HCT116 (cell line): ENCODE data around the gene HLA-F. TPM values are rescaled to one million over a fixed set of nuclear protein-coding genes. Genes with fewer than 3 reads are reported as not detected.

Experiments
- ATAC-seq: fragments of 200-7000 bp; cut with Tn5 transposase; 2 replicates; pipeline ENCODE4 v1.9.1; 2020; ENCODE audit warnings: mild to moderate bottlenecking, moderate library complexity
- BruUV-seq: library from RNA; stranded (reverse); fragments of 400-500 nt; replicated peaks from 2 replicates; lab custom pipeline; 2021; lab: Mats Ljungman, UMichigan
- CTCF ChIA-PET: fragments of 300-600 bp; sonication (Branson Sonifier 250); formaldehyde crosslinking; loops from one replicate; lab custom pipeline; 2021; ENCODE audit warnings: antibody characterized with exemption; lab: Charles Lee
- POLR2A ChIA-PET: fragments of 300-600, 350-600 bp; sonication (Branson Sonifier 250); formaldehyde crosslinking; loops from one replicate; lab custom pipeline; 2021; ENCODE audit warnings: antibody characterized with exemption; lab: Charles Lee
- RAD21 ChIA-PET, 2 experiments: fragments of 300-600 bp; sonication (Branson Sonifier 250); formaldehyde crosslinking; loops; one replicate each; lab custom pipeline; 2023; ENCODE audit warnings: low total read pairs in 2 of 2; ENCODE audit not compliant: uncharacterized antibody in 2 of 2, unreplicated experiment in 2 of 2, low non-redundant PET in 1 of 2; lab: Charles Lee
- DNase-seq: peaks from one replicate; pipeline ENCODE4 v3.0.0-alpha.2; 2010; ENCODE audit warnings: low read depth, low spot score
- H2AFZ ChIP-seq: fragments of 200-600 bp; shearing (Covaris generic), sonication (generic); 2 replicates; pipeline ENCODE4 v1.6.1; 2017; ENCODE audit warnings: low read depth, mixed run types, mixed read lengths, antibody characterized with exemption, low read length; ENCODE audit not compliant: poor library complexity, severe bottlenecking
- H3K27ac ChIP-seq: 2 replicates; pipeline ENCODE4 v1.5.1; 2012; ENCODE audit warnings: low read depth, low read length
- H3K27me3 ChIP-seq: fragments of 200-600 bp; sonication (generic); 2 replicates; pipeline ENCODE4 v1.6.1; 2016; ENCODE audit warnings: mixed run types, low read length, mixed read lengths; ENCODE audit not compliant: insufficient read depth
- H3K36me3 ChIP-seq, 2 experiments: fragments of 200-500 bp in 1 of 2; fragments of 200-600 bp in 1 of 2; sonication (Bioruptor generic) in 1 of 2; sonication (generic) in 1 of 2; 2 replicates each; pipeline versions ENCODE4 v1.5.1 to v1.6.1; 2014 to 2016; ENCODE audit warnings: low read length in 2 of 2, inconsistent platforms in 1 of 2, mixed read lengths in 1 of 2, mixed run types in 1 of 2; ENCODE audit not compliant: insufficient read depth in 2 of 2, control insufficient read depth in 1 of 2
- H3K4me1 ChIP-seq, 2 experiments: fragments of 200-600 bp in 1 of 2; sonication (generic) in 1 of 2; 2 replicates each; pipeline versions ENCODE4 v1.5.1 to v1.6.1; 2012 to 2017; ENCODE audit warnings: low read length in 2 of 2, inconsistent platforms in 1 of 2, mild to moderate bottlenecking in 1 of 2, mixed read lengths in 1 of 2, mixed run types in 1 of 2, moderate library complexity in 1 of 2; ENCODE audit not compliant: insufficient read depth in 2 of 2, control insufficient read depth in 1 of 2
- H3K4me2 ChIP-seq: fragments of 200-600 bp; sonication (generic); 2 replicates; pipeline ENCODE4 v1.6.1; 2017; ENCODE audit warnings: mixed run types, low read length, mixed read lengths
- H3K4me3 ChIP-seq, 2 experiments: fragments of 200-600 bp in 1 of 2; sonication (generic) in 1 of 2; replicated peaks in 1 of 2; 2 replicates each; pipeline ENCODE4 v1.5.1; 2011 to 2016; ENCODE audit warnings: low read length in 2 of 2, control low read depth in 1 of 2, low read depth in 1 of 2, mild to moderate bottlenecking in 1 of 2, mixed read lengths in 1 of 2, mixed run types in 1 of 2
- H3K79me2 ChIP-seq: fragments of 200-600 bp; sonication (generic); 2 replicates; pipeline ENCODE4 v1.6.1; 2017; ENCODE audit warnings: mild to moderate bottlenecking, mixed run types, low read length, moderate library complexity, mixed read lengths; ENCODE audit not compliant: insufficient read depth
- H3K9ac ChIP-seq: fragments of 200-600 bp; sonication (generic); 2 replicates; pipeline ENCODE4 v1.6.1; 2016; ENCODE audit warnings: low read length, mixed read lengths
- H3K9me2 ChIP-seq: fragments of 200-600 bp; sonication (generic), shearing (Covaris generic); 2 replicates; pipeline ENCODE4 v1.6.1; 2017; ENCODE audit warnings: mixed run types, mild to moderate bottlenecking, moderate library complexity; ENCODE audit not compliant: insufficient read depth
- H3K9me3 ChIP-seq, 2 experiments: fragments of 200-500 bp in 1 of 2; fragments of 200-600 bp in 1 of 2; sonication (Bioruptor generic) in 1 of 2; sonication (generic) in 1 of 2; 2 replicates each; pipeline ENCODE4 v1.6.1; 2014 to 2017; ENCODE audit warnings: low read length in 2 of 2, mixed read lengths in 2 of 2, inconsistent platforms in 1 of 2, low read depth in 1 of 2, mild to moderate bottlenecking in 1 of 2, mixed run types in 1 of 2, moderate library complexity in 1 of 2; ENCODE audit not compliant: control insufficient read depth in 1 of 2, insufficient read depth in 1 of 2
- H4K20me1 ChIP-seq: fragments of 200-600 bp; sonication (generic), shearing (Covaris generic); 2 replicates; pipeline ENCODE4 v1.6.1; 2017; ENCODE audit warnings: mixed run types, mild to moderate bottlenecking, moderate library complexity; ENCODE audit not compliant: insufficient read depth
- CBX3 ChIP-seq: IDR thresholded peaks from 2 replicates; pipeline ENCODE4 v1.6.1; 2012; ENCODE audit warnings: low read depth
- CEBPB ChIP-seq: IDR thresholded peaks from 2 replicates; pipeline ENCODE4 v1.6.1; 2012; ENCODE audit warnings: low read depth
- EGR1 ChIP-seq: IDR thresholded peaks from 2 replicates; pipeline ENCODE4 v1.6.1; 2012; ENCODE audit warnings: low read depth
- EZH2 ChIP-seq: fragments of 200-600 bp; sonication (generic); IDR thresholded peaks from 2 replicates; pipeline ENCODE4 v1.6.1; 2017; ENCODE audit warnings: antibody characterized with exemption, mixed run types
- FOSL1 ChIP-seq: IDR thresholded peaks from 2 replicates; pipeline ENCODE4 v1.6.1; 2012; ENCODE audit warnings: low read depth
- POLR2A ChIP-seq: IDR thresholded peaks from 2 replicates; pipeline ENCODE4 v1.7.0; 2011; ENCODE audit warnings: borderline replicate concordance; ENCODE audit not compliant: insufficient read depth, insufficient read length; ENCODE audit errors: extremely low read depth
- POLR2AphosphoS5 ChIP-seq: IDR thresholded peaks from 2 replicates; pipeline ENCODE4 v1.6.1; 2011; ENCODE audit warnings: mild to moderate bottlenecking, low read depth, low read length, moderate library complexity
- RAD21 ChIP-seq: IDR thresholded peaks from 2 replicates; pipeline ENCODE4 v1.6.1; 2012; ENCODE audit warnings: low read depth, mild to moderate bottlenecking
- SIN3A ChIP-seq: IDR thresholded peaks from 2 replicates; pipeline ENCODE4 v1.6.1; 2012; ENCODE audit warnings: low read depth
- TCF7L2 ChIP-seq: IDR thresholded peaks from 2 replicates; pipeline ENCODE4 v1.7.0; 2011; ENCODE audit warnings: borderline replicate concordance, inconsistent platforms; ENCODE audit not compliant: insufficient read depth, insufficient read length; ENCODE audit errors: extremely low read depth
- ZNF274 ChIP-seq: fragments of 200-500 bp; sonication (Bioruptor generic); IDR thresholded peaks from 2 replicates; pipeline ENCODE4 v1.6.1; 2014; ENCODE audit warnings: mild to moderate bottlenecking, low read depth, low read length, inconsistent platforms
- intact Hi-C: fragments of 100-400 bp; cut with micrococcal nuclease; formaldehyde crosslinking; loops from 2 replicates; pipeline ENCODE4 v1.10.0; 2022
- total RNA-seq: library from RNA; stranded (reverse); gene quantifications from one replicate; pipeline ENCODE4 v1.2.1, GENCODE V29; 2021; ENCODE audit not compliant: unreplicated experiment
- TF ChIP-seq, protein P1 (sequence below): IDR thresholded peaks from 2 replicates; pipeline ENCODE4 v1.6.1; 2012
- TF ChIP-seq, protein P2 (sequence below): IDR thresholded peaks from 2 replicates; pipeline ENCODE4 v1.6.1; 2012; ENCODE audit warnings: low read depth
- TF ChIP-seq, protein P3 (sequence below): IDR thresholded peaks from 2 replicates; pipeline ENCODE4 v1.6.1; 2012
- TF ChIP-seq, protein P4 (sequence below): IDR thresholded peaks from 2 replicates; pipeline ENCODE4 v1.6.1; 2011; ENCODE audit warnings: mild to moderate bottlenecking, low read length, moderate library complexity; ENCODE audit not compliant: insufficient replicate concordance; ENCODE audit errors: extremely low read depth

Gene HLA-F
- total RNA-seq, 1 experiment from 2014 or later, result 24.6 TPM

DNA sequence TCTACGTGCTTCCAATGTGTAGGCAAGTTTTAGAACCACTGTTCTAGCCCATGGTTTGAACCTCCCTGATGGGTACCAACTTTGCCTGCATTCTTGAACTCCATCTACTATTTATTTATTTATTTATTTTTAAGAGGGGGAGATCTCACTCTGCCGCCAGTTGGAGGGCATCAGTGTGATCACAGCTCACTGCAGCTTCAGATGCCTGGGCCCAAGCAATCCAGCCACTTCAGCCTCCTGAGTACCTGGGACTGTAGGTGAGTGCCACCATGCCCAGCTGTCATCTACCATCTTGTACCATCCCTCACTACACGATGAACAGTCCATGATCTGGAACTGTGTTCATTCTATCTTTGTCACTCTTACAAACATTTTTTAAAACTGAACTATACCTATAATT is 28.2 kb downstream of the HLA-F start:
- no peaks in the 10 kb centered on the region for H3K9me3 ChIP-seq
- POLR2A ChIA-PET, result no interaction called here
- no peaks in the 10 kb centered on the region for H4K20me1 ChIP-seq
- H3K27ac ChIP-seq, result no peak overlapping the region
- H3K9me2 ChIP-seq, result no peaks in the 10 kb centered on the region
- peak overlapping the region in 1 of 2 experiments; percentile 83; a peak in 1 of 4 replicates for H3K4me3 ChIP-seq
- CTCF ChIA-PET, result no interaction called here
- RAD21 ChIA-PET, result interaction anchor here in 1 of 2 experiments (0.5 kb wide), 1 partner anchor 91 kb away, joined by 3 read pairs; no protein-coding TSS in a partner anchor
- peak overlapping the region; percentile 88 for H3K4me2 ChIP-seq
- H3K36me3 ChIP-seq, result no peaks in the 10 kb centered on the region
- intact Hi-C loops, result loop anchor here (5.0 kb wide), 1 partner anchor 44 kb away; no protein-coding TSS in a partner anchor
- no TSS peak for BruUV-seq
- H3K79me2 ChIP-seq, result no peaks in the 10 kb centered on the region; the same call in 1 of the 2 replicates
- peaks cover 3 to 32% of the 10 kb centered on the region in 2 experiments; a peak in 3 of 4 replicates for H3K4me1 ChIP-seq
- H2AFZ ChIP-seq, result no peak overlapping the region
- DNase-seq (no peak), ATAC-seq (no peak)
- no peak overlapping the region for H3K9ac ChIP-seq
- TF ChIP-seq FOSL1 (no peak), EZH2 (no peak), CEBPB (no peak), TCF7L2 (no peak), POLR2AphosphoS5 (no peak), ZNF274 (no peak), RAD21 (no peak), POLR2A (no peak), SIN3A (no peak), CBX3 (no peak), EGR1 (no peak)
- TF ChIP-seq, protein P1, sequence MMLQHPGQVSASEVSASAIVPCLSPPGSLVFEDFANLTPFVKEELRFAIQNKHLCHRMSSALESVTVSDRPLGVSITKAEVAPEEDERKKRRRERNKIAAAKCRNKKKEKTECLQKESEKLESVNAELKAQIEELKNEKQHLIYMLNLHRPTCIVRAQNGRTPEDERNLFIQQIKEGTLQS, result no peak
- TF ChIP-seq, protein P2, sequence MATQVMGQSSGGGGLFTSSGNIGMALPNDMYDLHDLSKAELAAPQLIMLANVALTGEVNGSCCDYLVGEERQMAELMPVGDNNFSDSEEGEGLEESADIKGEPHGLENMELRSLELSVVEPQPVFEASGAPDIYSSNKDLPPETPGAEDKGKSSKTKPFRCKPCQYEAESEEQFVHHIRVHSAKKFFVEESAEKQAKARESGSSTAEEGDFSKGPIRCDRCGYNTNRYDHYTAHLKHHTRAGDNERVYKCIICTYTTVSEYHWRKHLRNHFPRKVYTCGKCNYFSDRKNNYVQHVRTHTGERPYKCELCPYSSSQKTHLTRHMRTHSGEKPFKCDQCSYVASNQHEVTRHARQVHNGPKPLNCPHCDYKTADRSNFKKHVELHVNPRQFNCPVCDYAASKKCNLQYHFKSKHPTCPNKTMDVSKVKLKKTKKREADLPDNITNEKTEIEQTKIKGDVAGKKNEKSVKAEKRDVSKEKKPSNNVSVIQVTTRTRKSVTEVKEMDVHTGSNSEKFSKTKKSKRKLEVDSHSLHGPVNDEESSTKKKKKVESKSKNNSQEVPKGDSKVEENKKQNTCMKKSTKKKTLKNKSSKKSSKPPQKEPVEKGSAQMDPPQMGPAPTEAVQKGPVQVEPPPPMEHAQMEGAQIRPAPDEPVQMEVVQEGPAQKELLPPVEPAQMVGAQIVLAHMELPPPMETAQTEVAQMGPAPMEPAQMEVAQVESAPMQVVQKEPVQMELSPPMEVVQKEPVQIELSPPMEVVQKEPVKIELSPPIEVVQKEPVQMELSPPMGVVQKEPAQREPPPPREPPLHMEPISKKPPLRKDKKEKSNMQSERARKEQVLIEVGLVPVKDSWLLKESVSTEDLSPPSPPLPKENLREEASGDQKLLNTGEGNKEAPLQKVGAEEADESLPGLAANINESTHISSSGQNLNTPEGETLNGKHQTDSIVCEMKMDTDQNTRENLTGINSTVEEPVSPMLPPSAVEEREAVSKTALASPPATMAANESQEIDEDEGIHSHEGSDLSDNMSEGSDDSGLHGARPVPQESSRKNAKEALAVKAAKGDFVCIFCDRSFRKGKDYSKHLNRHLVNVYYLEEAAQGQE, result no peak
- TF ChIP-seq, protein P3, sequence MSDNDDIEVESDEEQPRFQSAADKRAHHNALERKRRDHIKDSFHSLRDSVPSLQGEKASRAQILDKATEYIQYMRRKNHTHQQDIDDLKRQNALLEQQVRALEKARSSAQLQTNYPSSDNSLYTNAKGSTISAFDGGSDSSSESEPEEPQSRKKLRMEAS, result no peak
- TF ChIP-seq, protein P4, sequence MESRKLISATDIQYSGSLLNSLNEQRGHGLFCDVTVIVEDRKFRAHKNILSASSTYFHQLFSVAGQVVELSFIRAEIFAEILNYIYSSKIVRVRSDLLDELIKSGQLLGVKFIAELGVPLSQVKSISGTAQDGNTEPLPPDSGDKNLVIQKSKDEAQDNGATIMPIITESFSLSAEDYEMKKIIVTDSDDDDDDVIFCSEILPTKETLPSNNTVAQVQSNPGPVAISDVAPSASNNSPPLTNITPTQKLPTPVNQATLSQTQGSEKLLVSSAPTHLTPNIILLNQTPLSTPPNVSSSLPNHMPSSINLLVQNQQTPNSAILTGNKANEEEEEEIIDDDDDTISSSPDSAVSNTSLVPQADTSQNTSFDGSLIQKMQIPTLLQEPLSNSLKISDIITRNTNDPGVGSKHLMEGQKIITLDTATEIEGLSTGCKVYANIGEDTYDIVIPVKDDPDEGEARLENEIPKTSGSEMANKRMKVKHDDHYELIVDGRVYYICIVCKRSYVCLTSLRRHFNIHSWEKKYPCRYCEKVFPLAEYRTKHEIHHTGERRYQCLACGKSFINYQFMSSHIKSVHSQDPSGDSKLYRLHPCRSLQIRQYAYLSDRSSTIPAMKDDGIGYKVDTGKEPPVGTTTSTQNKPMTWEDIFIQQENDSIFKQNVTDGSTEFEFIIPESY, result no peak
- no peaks in the 10 kb centered on the region for H3K27me3 ChIP-seq
